Endothelial cell of umbilical vein (primary cell): Measurements from ENCODE around the gene SMARCD3.

Experiments
- CTCF ChIP-seq, 2 donors: IDR thresholded peaks; 1 replicate in 1 of 2; 2 replicates in 1 of 2; pipeline ENCODE4 v1.5.1; 2011; ENCODE audit warnings: low read length in 2 of 2, mild to moderate bottlenecking in 2 of 2, moderate library complexity in 2 of 2, control low read depth in 1 of 2, inconsistent platforms in 1 of 2, low read depth in 1 of 2; ENCODE audit not compliant: insufficient read depth in 1 of 2; ENCODE audit errors: extremely low read depth in 1 of 2
- POLR2A ChIP-seq: IDR thresholded peaks from 2 replicates; pipeline ENCODE4 v1.6.1; 2012; ENCODE audit warnings: low read depth, mild to moderate bottlenecking, control low read depth, low read length

GRCh38 chr7:151236406-151236805 is 12.1 kb downstream of the SMARCD3 start:
- TF ChIP-seq POLR2A (no peak), CTCF (IDR thresholded peaks at IDR 0.05; ENCODE audit: extremely low read depth in 1 of 2, insufficient read depth in 1 of 2, low read depth in 1 of 2, low read length in 2 of 2) (no peak)
